22Rv1 (cell line): ENCODE data around the gene SELENOP.
A peak's percentile ranks its signal among the peaks of the same experiment; 100 is the strongest.

Source experiments
- H3K27ac ChIP-seq: fragments of 450-650 bp; 2 replicates; pipeline ENCODE4 v1.5.1; 2017
- ZFX ChIP-seq: fragments of 450-650 bp; IDR thresholded peaks from 2 replicates; pipeline ENCODE4 v1.6.1; 2017; ENCODE audit warnings: antibody characterized with exemption, borderline replicate concordance
- TF ChIP-seq, protein P1 (sequence below): fragments of 450-650 bp; IDR thresholded peaks from 2 replicates; pipeline ENCODE4 v1.5.1; 2017; ENCODE audit warnings: mild to moderate bottlenecking

Gene SELENOP

GRCh38 chr5:42785756-42786155 lies 25.9 kb downstream of the SELENOP start:
- H3K27ac ChIP-seq: no peak overlapping the region
- TF ChIP-seq ZFX: no peak

DNA sequence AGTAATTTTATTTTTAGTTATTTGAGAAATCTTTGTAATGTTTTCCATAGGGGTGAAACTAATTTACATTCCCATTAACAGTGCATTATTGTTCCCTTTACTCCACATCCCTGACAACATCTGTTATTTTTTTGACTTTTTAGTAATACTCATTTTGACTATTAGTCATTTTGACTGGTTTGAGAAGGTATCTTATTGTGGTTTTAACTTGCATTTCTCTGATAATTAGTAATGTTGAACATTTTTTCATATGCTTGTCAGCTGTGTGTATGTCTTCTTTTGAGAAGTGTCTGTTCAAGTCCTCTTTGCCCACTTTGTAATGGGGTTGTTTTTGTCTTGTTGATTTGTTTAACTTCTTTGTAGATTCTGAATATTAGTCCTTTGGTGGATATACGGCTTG lies 27.6 kb downstream of the SELENOP start:
- H3K27ac ChIP-seq: no peak overlapping the region
- TF ChIP-seq, protein P1, sequence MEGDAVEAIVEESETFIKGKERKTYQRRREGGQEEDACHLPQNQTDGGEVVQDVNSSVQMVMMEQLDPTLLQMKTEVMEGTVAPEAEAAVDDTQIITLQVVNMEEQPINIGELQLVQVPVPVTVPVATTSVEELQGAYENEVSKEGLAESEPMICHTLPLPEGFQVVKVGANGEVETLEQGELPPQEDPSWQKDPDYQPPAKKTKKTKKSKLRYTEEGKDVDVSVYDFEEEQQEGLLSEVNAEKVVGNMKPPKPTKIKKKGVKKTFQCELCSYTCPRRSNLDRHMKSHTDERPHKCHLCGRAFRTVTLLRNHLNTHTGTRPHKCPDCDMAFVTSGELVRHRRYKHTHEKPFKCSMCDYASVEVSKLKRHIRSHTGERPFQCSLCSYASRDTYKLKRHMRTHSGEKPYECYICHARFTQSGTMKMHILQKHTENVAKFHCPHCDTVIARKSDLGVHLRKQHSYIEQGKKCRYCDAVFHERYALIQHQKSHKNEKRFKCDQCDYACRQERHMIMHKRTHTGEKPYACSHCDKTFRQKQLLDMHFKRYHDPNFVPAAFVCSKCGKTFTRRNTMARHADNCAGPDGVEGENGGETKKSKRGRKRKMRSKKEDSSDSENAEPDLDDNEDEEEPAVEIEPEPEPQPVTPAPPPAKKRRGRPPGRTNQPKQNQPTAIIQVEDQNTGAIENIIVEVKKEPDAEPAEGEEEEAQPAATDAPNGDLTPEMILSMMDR: no peak
- TF ChIP-seq ZFX: no peak

GRCh38 chr5:42781584-42781983 lies 30.1 kb downstream of the SELENOP start:
- TF ChIP-seq, protein P1: no peak
- TF ChIP-seq ZFX: no peak
- no peak overlapping the region for H3K27ac ChIP-seq

DNA sequence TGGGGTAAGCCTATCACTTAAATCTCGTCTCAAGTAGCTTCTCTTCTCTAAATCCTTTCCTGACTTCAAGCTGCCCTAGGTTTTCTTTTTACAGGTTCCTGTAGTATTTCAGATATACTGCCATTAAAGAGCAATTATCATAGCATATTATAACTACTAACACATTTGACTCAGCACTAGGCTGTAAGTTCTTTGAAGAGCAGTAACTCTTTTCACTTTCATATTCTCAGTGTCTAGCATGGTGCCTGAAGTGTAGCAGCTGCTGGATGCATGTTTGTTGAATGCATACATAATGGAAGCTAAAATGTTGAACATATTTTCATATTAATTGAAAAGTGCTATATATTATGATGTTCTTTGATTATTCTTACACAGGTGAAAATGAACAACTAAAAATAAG lies 32.6 kb downstream of the SELENOP start:
- TF ChIP-seq ZFX: no peak
- H3K27ac ChIP-seq: no peak overlapping the region

DNA sequence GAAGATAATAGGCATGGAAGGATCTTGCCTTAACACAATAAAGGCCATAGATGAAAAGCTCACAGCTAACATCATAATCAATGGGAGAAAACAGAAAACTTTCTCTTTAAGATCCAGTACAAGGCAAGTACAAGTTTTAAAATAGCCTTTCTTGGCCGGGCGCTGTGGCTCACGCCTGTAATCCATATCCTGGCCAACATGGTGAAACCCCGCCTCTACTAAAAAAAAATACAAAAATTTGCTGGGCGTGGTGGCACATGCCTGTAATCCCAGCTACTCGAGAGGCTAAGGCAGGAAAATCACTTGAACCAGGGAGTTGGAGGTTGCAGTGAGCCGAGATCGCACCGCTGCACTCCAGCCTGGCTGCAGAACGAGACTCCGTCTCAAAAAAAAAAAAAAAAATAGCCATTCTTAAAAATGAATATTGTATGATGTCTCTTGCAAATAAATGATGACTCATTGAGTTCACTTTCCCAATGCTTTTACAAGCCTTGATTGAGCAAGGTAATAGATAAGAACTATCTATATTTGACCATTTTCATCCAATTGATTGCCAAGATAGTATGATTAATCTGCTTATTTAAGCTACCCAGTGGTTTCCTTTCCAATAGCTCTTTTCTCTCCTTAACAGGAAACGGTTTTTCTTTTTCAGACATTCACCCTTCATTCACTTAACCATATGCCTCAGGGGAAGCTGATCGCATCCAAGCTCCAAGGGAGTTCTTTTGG lies 39.3 kb downstream of the SELENOP start:
- H3K27ac ChIP-seq: no peak overlapping the region
- TF ChIP-seq, protein P1: no peak
- TF ChIP-seq ZFX: no peak

- TF ChIP-seq ZFX: no peak
- TF ChIP-seq, protein P1: no peak
- H3K27ac ChIP-seq: no peak overlapping the region
Observed at GRCh38 chr5:42770003-42770402, 41.7 kb downstream of the SELENOP start.

GRCh38 chr5:42768106-42768504 lies 43.6 kb downstream of the SELENOP start:
- H3K27ac ChIP-seq: no peak overlapping the region
- no peak for TF ChIP-seq ZFX
- TF ChIP-seq, protein P1: no peak

DNA sequence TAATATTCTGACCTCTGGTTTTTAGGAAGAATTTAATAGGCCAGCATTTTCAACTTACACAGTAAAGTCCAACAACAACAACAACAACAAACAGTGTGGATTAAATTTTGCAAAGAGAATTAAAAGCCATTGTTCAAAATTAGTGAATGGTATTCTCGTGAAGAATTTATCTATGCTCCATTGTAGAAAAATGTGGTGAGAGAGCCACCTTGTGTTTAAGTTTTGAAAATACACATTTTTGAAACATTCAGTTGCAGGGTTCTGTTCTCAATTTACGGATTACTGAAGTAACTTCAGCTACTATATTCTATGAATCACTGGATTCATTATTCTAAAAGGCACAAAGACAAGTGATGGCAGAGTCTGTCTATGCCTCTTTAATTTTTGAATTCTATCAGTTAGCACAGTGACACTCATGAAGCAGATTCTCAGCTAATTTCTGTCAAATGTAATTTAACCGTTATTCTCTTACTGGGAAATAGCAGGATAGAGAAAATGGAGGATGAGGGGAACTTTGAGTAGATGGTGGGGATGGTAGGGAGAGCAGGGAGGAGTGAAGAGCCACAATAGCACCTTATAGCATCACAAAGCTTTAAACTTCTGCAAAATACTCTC lies 44.1 kb downstream of the SELENOP start:
- no peak overlapping the region for H3K27ac ChIP-seq
- TF ChIP-seq, protein P1: peak; percentile 75
- TF ChIP-seq ZFX: no peak
